Bronchial epithelial cell (primary cell): Measurements from ENCODE around the gene SLC1A2. TPM values are rescaled to one million over a fixed set of nuclear protein-coding genes. Genes with fewer than 3 reads are reported as not detected.
A peak's percentile ranks its signal among the peaks of the same experiment; 100 is the strongest.

ENCODE experiments used
- DNase-seq: peaks from one replicate; pipeline ENCODE4 v3.0.0-alpha.2; 2010; ENCODE audit warnings: low read depth
- FAIRE-seq: peaks from 2 replicates; lab custom pipeline; 2011; peaks lifted over from hg19 to GRCh38; lab: Jason Lieb, UNC
- H3K27me3 ChIP-seq: 2 replicates; pipeline ENCODE4 v1.5.1; 2011; ENCODE audit warnings: low read length; ENCODE audit not compliant: control insufficient read depth, insufficient read depth
- H3K36me3 ChIP-seq: 2 replicates; pipeline ENCODE4 v1.5.1; 2011; ENCODE audit warnings: low read length; ENCODE audit not compliant: control insufficient read depth, insufficient read depth
- H3K4me3 ChIP-seq: 2 replicates; pipeline ENCODE4 v1.5.1; 2011; ENCODE audit warnings: mild to moderate bottlenecking, low read depth, low read length, control low read depth
- total RNA-seq: library from RNA; depleted of rRNA; stranded (reverse); fragments of >200 nt; gene quantifications from 2 replicates; pipeline ENCODE4 v1.2.1, GENCODE V29; 2014
- TF ChIP-seq, protein P1 (sequence below): IDR thresholded peaks from 2 replicates; pipeline ENCODE4 v1.5.1; 2011; ENCODE audit warnings: mild to moderate bottlenecking, moderate library complexity, low read length, control low read depth, inconsistent platforms; ENCODE audit not compliant: insufficient read depth, severe bottlenecking

Gene SLC1A2
- total RNA-seq, 1 donor from 2014 or later, result under 0.01 TPM

DNA sequence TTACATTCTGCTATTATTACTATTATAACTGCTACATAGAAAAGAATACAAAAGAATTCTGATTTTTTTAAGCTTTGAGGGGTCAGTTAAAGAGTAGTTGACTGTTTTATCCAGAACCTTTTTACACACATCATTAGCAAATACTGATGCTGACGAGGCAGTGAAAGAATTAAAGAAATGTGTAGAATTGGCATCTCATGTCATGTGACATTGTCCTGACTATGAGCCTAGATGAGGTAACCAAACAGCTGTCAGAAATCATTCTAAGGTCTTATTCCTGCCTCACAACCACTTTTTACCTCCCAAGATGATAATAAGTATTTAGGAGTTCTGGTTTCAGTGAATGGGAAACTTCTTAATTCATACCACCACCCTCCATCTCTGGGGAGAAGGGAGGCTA is 121.0 kb downstream of the SLC1A2 start:
- FAIRE-seq, result no peak
- H3K4me3 ChIP-seq, result no peak overlapping the region

DNA sequence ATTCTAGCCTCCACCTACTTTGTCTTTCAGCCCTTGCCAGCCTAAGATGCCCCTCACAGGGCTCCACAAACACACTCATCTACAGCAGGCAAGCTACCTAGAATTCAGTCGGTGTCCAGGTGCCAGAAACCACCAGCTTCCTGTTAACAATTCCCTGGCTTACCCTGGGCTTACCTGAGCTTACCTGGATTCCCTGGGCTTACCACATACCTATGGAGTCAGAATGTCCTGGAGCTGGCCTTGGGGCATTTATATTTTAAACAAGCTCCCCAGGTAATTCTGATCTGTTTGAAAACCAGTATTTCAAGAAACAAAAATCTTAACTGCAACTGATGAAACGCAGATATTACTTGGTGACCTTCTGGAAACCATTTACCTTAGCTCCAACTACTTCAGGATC is 123.6 kb downstream of the SLC1A2 start:
- Histone ChIP-seq H3K27me3 (no peaks in the 10 kb centered on the region), H3K36me3 (no peaks in the 10 kb centered on the region), H3K4me3 (no peak overlapping the region)
- DNase-seq (peak; percentile 42), FAIRE-seq (no peak)
- TF ChIP-seq, protein P1, sequence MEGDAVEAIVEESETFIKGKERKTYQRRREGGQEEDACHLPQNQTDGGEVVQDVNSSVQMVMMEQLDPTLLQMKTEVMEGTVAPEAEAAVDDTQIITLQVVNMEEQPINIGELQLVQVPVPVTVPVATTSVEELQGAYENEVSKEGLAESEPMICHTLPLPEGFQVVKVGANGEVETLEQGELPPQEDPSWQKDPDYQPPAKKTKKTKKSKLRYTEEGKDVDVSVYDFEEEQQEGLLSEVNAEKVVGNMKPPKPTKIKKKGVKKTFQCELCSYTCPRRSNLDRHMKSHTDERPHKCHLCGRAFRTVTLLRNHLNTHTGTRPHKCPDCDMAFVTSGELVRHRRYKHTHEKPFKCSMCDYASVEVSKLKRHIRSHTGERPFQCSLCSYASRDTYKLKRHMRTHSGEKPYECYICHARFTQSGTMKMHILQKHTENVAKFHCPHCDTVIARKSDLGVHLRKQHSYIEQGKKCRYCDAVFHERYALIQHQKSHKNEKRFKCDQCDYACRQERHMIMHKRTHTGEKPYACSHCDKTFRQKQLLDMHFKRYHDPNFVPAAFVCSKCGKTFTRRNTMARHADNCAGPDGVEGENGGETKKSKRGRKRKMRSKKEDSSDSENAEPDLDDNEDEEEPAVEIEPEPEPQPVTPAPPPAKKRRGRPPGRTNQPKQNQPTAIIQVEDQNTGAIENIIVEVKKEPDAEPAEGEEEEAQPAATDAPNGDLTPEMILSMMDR, result no peak

More for the DNA sequence above, 121.0 kb downstream of the SLC1A2 start:
- Histone ChIP-seq H3K27me3 (no peaks in the 10 kb centered on the region), H3K36me3 (no peaks in the 10 kb centered on the region)
- TF ChIP-seq, protein P1, result no peak
- no peak for DNase-seq

DNA sequence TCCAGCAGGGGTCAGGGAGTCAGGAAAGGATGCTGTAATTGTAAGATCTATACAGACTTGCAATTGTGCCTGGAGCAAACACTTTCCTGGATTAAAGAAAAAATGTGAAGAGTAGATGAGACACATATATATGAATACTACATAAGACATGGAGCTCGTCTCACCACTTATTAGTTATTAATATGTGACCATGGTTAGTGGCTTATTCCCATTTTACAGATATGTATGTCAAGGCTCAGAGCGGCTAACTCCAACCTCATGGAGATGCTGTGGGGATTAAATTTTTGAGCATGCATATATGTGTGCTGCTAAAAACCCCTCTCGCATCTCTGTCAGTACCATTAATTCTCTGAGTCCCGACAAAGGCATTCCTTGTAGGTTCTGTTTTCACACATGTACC is 125.7 kb downstream of the SLC1A2 start:
- no peak for DNase-seq
- Histone ChIP-seq H3K4me3 (no peak overlapping the region), H3K27me3 (no peaks in the 10 kb centered on the region), H3K36me3 (no peaks in the 10 kb centered on the region)
- TF ChIP-seq, protein P1, result no peak
- FAIRE-seq, result no peak

DNA sequence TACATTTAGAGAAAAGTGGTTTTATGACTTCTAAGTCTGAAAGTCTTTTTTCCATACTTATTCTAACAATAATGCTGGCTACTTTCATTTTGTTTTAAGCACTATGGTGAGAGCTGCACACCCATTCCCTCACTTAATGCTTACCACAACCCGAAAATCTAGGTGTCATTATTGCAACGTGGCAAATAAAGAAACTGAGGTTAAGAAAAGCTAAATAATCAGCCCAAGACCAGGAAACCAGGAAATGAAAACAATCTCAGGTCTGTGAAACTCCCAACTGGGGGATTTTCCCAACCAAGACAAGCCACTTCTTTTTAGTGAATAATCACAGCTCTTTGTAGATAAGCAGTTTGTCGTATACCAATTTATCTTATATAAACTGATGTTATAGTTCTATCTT is 126.3 kb downstream of the SLC1A2 start:
- DNase-seq, result no peak
- Histone ChIP-seq H3K27me3 (no peaks in the 10 kb centered on the region), H3K4me3 (no peak overlapping the region), H3K36me3 (no peaks in the 10 kb centered on the region)
- no peak for FAIRE-seq
- TF ChIP-seq, protein P1, result no peak

DNA sequence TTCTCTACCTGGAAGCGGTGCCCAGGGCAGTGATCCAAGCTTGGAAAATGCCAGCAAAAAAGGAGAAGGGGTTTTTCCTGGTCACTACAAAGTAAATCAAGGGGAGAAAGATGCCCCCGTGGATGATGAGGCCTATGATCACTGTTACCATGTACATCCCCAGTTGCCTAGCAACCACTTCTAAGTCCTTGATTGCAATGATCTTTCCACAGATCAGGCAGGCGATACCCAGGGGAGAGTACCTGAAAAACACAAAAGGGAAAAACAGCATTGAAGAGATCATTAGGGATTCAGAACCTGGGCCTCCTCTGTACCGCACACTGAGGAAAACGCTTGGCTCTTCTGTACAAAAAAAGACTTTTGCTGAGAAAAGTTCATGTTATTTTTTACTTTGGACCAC is 127.1 kb downstream of the SLC1A2 start:
- FAIRE-seq (no peak), DNase-seq (no peak)
- Histone ChIP-seq H3K36me3 (no peaks in the 10 kb centered on the region), H3K27me3 (no peaks in the 10 kb centered on the region), H3K4me3 (no peak overlapping the region)
- TF ChIP-seq, protein P1, result no peak

DNA sequence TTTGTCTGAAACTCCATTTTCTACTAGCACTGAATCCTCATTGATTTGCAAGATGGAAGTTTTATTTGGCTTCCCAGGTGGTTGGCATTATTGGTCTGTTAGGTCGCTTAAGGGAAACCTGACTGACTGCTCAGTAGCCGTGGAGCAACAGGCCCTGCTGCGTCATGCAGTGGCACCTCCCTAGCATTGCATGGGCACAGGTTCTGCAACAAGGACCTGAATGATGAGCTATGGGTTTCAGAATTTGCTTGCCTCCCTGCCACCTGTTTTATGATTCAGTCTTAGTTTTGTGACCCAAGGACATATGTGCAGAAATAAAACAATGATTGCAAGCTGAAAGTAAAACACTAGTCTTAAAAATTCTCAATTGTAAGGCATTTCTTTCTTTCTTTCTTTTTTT is 128.5 kb downstream of the SLC1A2 start:
- Histone ChIP-seq H3K36me3 (no peaks in the 10 kb centered on the region), H3K4me3 (no peak overlapping the region), H3K27me3 (no peaks in the 10 kb centered on the region)
- TF ChIP-seq, protein P1, result no peak
- DNase-seq, result peak; percentile 25
- FAIRE-seq, result no peak
